ENCODE data around the gene CPE. TPM values are rescaled to one million over a fixed set of nuclear protein-coding genes. Genes with fewer than 3 reads are reported as not detected.
"Not testable (repeated sequence)": the region's sequence is repeated elsewhere in the genome, so short reads cannot be mapped to it uniquely, and the experiment has no call there.

Gene CPE
- total and polyA plus RNA-seq, 10 of the 15 experiments (the other 5 are each of a cell fraction or from before 2014, with no cell fraction given): 0.05 to 0.14 TPM; not detected in 8

DNA sequence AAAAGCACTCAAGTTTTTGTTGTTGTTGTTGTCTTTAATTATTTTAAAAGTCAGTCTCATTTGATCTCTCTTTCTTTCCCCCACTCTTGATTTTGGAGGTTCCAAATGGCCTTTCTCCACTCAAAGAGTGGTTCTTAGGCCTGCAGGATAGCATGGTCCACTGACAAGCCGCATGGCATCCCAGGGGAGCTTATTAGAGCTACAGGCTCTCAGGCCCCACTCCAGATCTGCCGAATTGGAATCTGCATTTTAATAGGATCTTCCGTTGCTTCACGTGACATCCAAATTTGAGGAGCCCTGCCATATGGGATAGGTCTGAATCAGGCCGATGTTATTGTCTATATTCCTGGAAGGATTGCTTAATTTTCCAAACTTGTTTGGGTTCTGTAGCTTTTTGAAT is 72.1 kb downstream of the CPE start (continued):
- TF ChIP-seq, protein P1, sequence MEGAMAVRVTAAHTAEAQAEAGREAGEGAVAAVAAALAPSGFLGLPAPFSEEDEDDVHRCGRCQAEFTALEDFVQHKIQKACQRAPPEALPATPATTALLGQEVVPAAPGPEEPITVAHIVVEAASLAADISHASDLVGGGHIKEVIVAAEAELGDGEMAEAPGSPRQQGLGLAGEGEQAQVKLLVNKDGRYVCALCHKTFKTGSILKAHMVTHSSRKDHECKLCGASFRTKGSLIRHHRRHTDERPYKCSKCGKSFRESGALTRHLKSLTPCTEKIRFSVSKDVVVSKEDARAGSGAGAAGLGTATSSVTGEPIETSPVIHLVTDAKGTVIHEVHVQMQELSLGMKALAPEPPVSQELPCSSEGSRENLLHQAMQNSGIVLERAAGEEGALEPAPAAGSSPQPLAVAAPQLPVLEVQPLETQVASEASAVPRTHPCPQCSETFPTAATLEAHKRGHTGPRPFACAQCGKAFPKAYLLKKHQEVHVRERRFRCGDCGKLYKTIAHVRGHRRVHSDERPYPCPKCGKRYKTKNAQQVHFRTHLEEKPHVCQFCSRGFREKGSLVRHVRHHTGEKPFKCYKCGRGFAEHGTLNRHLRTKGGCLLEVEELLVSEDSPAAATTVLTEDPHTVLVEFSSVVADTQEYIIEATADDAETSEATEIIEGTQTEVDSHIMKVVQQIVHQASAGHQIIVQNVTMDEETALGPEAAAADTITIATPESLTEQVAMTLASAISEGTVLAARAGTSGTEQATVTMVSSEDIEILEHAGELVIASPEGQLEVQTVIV (IDR thresholded peaks at IDR 0.05; ENCODE audit: borderline replicate concordance, partially characterized antibody): no peak
- TF ChIP-seq KLF5 (IDR thresholded peaks at IDR 0.05; ENCODE audit: partially characterized antibody) (no peak), TBL1XR1 (IDR thresholded peaks at IDR 0.05; ENCODE audit: low read depth, low read length) (no peak), SIN3A (IDR thresholded peaks at IDR 0.05; ENCODE audit: low read depth, low read length) (no peak)
- TF ChIP-seq, protein P2, sequence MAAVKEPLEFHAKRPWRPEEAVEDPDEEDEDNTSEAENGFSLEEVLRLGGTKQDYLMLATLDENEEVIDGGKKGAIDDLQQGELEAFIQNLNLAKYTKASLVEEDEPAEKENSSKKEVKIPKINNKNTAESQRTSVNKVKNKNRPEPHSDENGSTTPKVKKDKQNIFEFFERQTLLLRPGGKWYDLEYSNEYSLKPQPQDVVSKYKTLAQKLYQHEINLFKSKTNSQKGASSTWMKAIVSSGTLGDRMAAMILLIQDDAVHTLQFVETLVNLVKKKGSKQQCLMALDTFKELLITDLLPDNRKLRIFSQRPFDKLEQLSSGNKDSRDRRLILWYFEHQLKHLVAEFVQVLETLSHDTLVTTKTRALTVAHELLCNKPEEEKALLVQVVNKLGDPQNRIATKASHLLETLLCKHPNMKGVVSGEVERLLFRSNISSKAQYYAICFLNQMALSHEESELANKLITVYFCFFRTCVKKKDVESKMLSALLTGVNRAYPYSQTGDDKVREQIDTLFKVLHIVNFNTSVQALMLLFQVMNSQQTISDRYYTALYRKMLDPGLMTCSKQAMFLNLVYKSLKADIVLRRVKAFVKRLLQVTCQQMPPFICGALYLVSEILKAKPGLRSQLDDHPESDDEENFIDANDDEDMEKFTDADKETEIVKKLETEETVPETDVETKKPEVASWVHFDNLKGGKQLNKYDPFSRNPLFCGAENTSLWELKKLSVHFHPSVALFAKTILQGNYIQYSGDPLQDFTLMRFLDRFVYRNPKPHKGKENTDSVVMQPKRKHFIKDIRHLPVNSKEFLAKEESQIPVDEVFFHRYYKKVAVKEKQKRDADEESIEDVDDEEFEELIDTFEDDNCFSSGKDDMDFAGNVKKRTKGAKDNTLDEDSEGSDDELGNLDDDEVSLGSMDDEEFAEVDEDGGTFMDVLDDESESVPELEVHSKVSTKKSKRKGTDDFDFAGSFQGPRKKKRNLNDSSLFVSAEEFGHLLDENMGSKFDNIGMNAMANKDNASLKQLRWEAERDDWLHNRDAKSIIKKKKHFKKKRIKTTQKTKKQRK (IDR thresholded peaks at IDR 0.05; ENCODE audit: low read depth, low read length): no peak
- TF ChIP-seq, protein P3, sequence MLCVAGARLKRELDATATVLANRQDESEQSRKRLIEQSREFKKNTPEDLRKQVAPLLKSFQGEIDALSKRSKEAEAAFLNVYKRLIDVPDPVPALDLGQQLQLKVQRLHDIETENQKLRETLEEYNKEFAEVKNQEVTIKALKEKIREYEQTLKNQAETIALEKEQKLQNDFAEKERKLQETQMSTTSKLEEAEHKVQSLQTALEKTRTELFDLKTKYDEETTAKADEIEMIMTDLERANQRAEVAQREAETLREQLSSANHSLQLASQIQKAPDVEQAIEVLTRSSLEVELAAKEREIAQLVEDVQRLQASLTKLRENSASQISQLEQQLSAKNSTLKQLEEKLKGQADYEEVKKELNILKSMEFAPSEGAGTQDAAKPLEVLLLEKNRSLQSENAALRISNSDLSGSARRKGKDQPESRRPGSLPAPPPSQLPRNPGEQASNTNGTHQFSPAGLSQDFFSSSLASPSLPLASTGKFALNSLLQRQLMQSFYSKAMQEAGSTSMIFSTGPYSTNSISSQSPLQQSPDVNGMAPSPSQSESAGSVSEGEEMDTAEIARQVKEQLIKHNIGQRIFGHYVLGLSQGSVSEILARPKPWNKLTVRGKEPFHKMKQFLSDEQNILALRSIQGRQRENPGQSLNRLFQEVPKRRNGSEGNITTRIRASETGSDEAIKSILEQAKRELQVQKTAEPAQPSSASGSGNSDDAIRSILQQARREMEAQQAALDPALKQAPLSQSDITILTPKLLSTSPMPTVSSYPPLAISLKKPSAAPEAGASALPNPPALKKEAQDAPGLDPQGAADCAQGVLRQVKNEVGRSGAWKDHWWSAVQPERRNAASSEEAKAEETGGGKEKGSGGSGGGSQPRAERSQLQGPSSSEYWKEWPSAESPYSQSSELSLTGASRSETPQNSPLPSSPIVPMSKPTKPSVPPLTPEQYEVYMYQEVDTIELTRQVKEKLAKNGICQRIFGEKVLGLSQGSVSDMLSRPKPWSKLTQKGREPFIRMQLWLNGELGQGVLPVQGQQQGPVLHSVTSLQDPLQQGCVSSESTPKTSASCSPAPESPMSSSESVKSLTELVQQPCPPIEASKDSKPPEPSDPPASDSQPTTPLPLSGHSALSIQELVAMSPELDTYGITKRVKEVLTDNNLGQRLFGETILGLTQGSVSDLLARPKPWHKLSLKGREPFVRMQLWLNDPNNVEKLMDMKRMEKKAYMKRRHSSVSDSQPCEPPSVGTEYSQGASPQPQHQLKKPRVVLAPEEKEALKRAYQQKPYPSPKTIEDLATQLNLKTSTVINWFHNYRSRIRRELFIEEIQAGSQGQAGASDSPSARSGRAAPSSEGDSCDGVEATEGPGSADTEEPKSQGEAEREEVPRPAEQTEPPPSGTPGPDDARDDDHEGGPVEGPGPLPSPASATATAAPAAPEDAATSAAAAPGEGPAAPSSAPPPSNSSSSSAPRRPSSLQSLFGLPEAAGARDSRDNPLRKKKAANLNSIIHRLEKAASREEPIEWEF (IDR thresholded peaks at IDR 0.05; ENCODE audit: insufficient replicate concordance, low read depth, low read length): no peak

DNA sequence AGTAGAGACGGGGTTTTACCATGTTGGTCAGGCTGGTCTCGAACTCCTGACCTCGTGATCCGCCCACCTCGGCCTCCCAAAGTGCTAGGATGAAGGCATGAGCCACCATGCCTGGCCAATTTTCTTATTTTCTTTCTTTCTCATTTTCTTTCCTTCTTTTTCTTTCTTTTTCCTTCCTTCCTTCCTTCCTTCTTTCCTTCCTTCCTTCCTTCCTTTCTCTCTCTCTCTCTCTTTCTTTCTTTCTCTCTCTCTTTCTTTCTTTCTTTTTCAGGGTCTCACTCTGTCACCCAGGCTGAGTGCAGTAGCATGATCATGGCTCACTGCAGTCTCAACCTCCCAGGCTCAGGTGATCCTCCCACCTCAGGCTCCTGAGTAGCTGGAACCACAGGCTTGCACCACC is 74.3 kb downstream of the CPE start:
- ATAC-seq; H2AFZ ChIP-seq (ENCODE audit: control insufficient read depth, low read depth, low read length); H3K27ac ChIP-seq (ENCODE audit: control insufficient read depth, insufficient read depth); H3K79me2 ChIP-seq (ENCODE audit: control insufficient read depth, insufficient read depth, low read length); in situ Hi-C loops (cut with MboI); FAIRE-seq; POLR2A ChIA-PET; H3K9me3 ChIP-seq (replicated peaks; ENCODE audit: control insufficient read depth, insufficient read depth, low read length); H3K9ac ChIP-seq (ENCODE audit: control insufficient read depth, insufficient read depth, low read length); H3K36me3 ChIP-seq (ENCODE audit: control insufficient read depth in 2 of 2, insufficient read depth in 2 of 2, low read length in 1 of 2); H3K4me2 ChIP-seq (ENCODE audit: control insufficient read depth, insufficient read depth); H4K20me1 ChIP-seq (ENCODE audit: control insufficient read depth, insufficient read depth); H3K4me1 ChIP-seq (ENCODE audit: control insufficient read depth, insufficient read depth, low read length); BruUV-seq (replicated peaks); intact Hi-C loops (cut with micrococcal nuclease; ENCODE audit: unreplicated experiment); H3K27me3 ChIP-seq (replicated peaks in 1 of 2; ENCODE audit: control insufficient read depth in 2 of 2, insufficient read depth in 2 of 2, low read length in 1 of 2); H3K4me3 ChIP-seq; DNase-seq (ENCODE audit: low read depth, low spot score): not testable (repeated sequence)
- WGBS (ENCODE audit: insufficient coverage, insufficient replicate concordance, low lambda C conversion rate, missing lambda C conversion rate): 1% methylated on average over 5 of the region's 5 CpGs
- CTCF ChIA-PET: interaction anchor here (1.1 to 1.5 kb wide), 2 partner anchors 28 to 39 kb away, joined by 3 to 4 read pairs; no protein-coding TSS in a partner anchor
- RAD21 ChIA-PET (ENCODE audit: unreplicated experiment): interaction anchor here (1.2 kb wide), 1 partner anchor 322 kb away, joined by 5 read pairs; no protein-coding TSS in a partner anchor
- SMC1A ChIA-PET (ENCODE audit: uncharacterized antibody, unreplicated experiment): interaction anchor here (1.6 kb wide), 1 partner anchor 94 kb away, joined by 3 read pairs; no protein-coding TSS in a partner anchor

Data from GM12878 (cell line).